Measurements from ENCODE around the gene APOBEC3C. TPM values are rescaled to one million over a fixed set of nuclear protein-coding genes. Genes with fewer than 3 reads are reported as not detected.
"Not testable (repeated sequence)": the region's sequence is repeated elsewhere in the genome, so short reads cannot be mapped to it uniquely, and the experiment has no call there.

Gene APOBEC3C
- total RNA-seq, 3 donors from 2014 or later (not counting 1 experiment from before 2014, with no cell fraction given) = 144 to 168 (median 155) TPM

GRCh38 chr22:39039306-39040126 is 25.5 kb downstream of the APOBEC3C start:
- Histone ChIP-seq H3K27ac (ENCODE audit: low read length) (peak overlapping the region; percentile 89), H3K4me3 (ENCODE audit: low read length) (peak overlapping the region; percentile 76), H3K27me3 (ENCODE audit: control insufficient read depth, insufficient read depth, low read length) (no peaks in the 10 kb centered on the region), H3K36me3 (ENCODE audit: control insufficient read depth, insufficient read depth, low read length) (no peaks in the 10 kb centered on the region), H3K9me3 (ENCODE audit: control insufficient read depth, insufficient read depth, low read length) (no peaks in the 10 kb centered on the region), H3K4me1 (ENCODE audit: control insufficient read depth, insufficient read depth, low read length) (peaks cover 22% of the 10 kb centered on the region)
- ATAC-seq (no peak), DNase-seq (no peak)
- no peaks in the 10 kb centered on the region for H3K9me3 Mint-ChIP-seq
- WGBS (ENCODE audit: insufficient coverage) = 94% methylated on average over 19 of the region's 19 CpGs
- TF ChIP-seq CTCF (IDR thresholded peaks at IDR 0.05) = no peak
- peaks cover 16 to 37% of the 10 kb centered on the region in 2 donors for H3K4me1 Mint-ChIP-seq
- H3K27me3 Mint-ChIP-seq (ENCODE audit: low read depth in 2 of 2) = no peaks in the 10 kb centered on the region
- intact Hi-C loops (cut with micrococcal nuclease) = no loop called here
- H3K36me3 Mint-ChIP-seq = no peaks in the 10 kb centered on the region
- peak overlapping the region; percentile 90 to 93 for H3K27ac Mint-ChIP-seq
- H3K4me3 Mint-ChIP-seq = peak overlapping the region; percentile 91

- H3K36me3 ChIP-seq (ENCODE audit: control insufficient read depth, insufficient read depth, low read length); ATAC-seq; intact Hi-C loops (cut with micrococcal nuclease); H3K36me3 Mint-ChIP-seq; H3K27me3 ChIP-seq (ENCODE audit: control insufficient read depth, insufficient read depth, low read length); H3K9me3 Mint-ChIP-seq; H3K27me3 Mint-ChIP-seq (ENCODE audit: low read depth in 2 of 2); H3K9me3 ChIP-seq (ENCODE audit: control insufficient read depth, insufficient read depth, low read length): not testable (repeated sequence)
- DNase-seq = peak in 1 of 2 donors; percentile 23
- peak overlapping the region; percentile 90 to 93 for H3K27ac Mint-ChIP-seq
- H3K4me3 Mint-ChIP-seq = peak overlapping the region; percentile 91
- H3K4me1 ChIP-seq (ENCODE audit: control insufficient read depth, insufficient read depth, low read length) = peaks cover 24% of the 10 kb centered on the region
- peak overlapping the region; percentile 76 for H3K4me3 ChIP-seq (ENCODE audit: low read length)
- H3K27ac ChIP-seq (ENCODE audit: low read length) = peak overlapping the region; percentile 89
- WGBS (ENCODE audit: insufficient coverage) = 83% methylated on average over 2 of the region's 14 CpGs
- peaks cover 16 to 43% of the 10 kb centered on the region in 2 donors for H3K4me1 Mint-ChIP-seq
Observed at GRCh38 chr22:39040155-39040537, 26.1 kb downstream of the APOBEC3C start.

GRCh38 chr22:39040538-39041296 is 26.7 kb downstream of the APOBEC3C start, which contains the start of gene APOBEC3F:
APOBEC3F (plus strand) TSS chr22:39040864; CDS start chr22:39040961, 97 bp downstream.
- peaks cover 17 to 48% of the 10 kb centered on the region in 2 donors for H3K4me1 Mint-ChIP-seq
- peak; percentile 91 to 98 (median 95) for ATAC-seq
- H3K27me3 Mint-ChIP-seq (ENCODE audit: low read depth in 2 of 2) = not testable (repeated sequence)

GRCh38 chr22:39041908-39042307 is 27.9 kb downstream of the APOBEC3C start:
- H3K27ac Mint-ChIP-seq = peak overlapping the region; percentile 90 to 93
- no peaks in the 10 kb centered on the region for H3K36me3 Mint-ChIP-seq
- peak overlapping the region; percentile 76 for H3K4me3 ChIP-seq (ENCODE audit: low read length)
- 88% methylated on average over 7 of the region's 7 CpGs for WGBS (ENCODE audit: insufficient coverage)
- H3K4me3 Mint-ChIP-seq = peak overlapping the region; percentile 91
- peaks cover 27% of the 10 kb centered on the region for H3K4me1 ChIP-seq (ENCODE audit: control insufficient read depth, insufficient read depth, low read length)
- no peaks in the 10 kb centered on the region for H3K27me3 Mint-ChIP-seq (ENCODE audit: low read depth in 2 of 2)
- H3K4me1 Mint-ChIP-seq = peaks cover 29 to 60% of the 10 kb centered on the region in 2 donors
- H3K27ac ChIP-seq (ENCODE audit: low read length) = peak overlapping the region; percentile 89
- no peaks in the 10 kb centered on the region for H3K27me3 ChIP-seq (ENCODE audit: control insufficient read depth, insufficient read depth, low read length)
- H3K9me3 ChIP-seq (ENCODE audit: control insufficient read depth, insufficient read depth, low read length) = no peaks in the 10 kb centered on the region
- intact Hi-C loops (cut with micrococcal nuclease) = no loop called here
- H3K9me3 Mint-ChIP-seq = no peaks in the 10 kb centered on the region
- TF ChIP-seq CTCF (IDR thresholded peaks at IDR 0.05) = no peak
- peaks cover 8% of the 10 kb centered on the region for H3K36me3 ChIP-seq (ENCODE audit: control insufficient read depth, insufficient read depth, low read length)
- ATAC-seq = no peak
- DNase-seq = no peak

More at GRCh38 chr22:39040538-39041296, 26.7 kb downstream of the APOBEC3C start, which contains the start of gene APOBEC3F:
- intact Hi-C loops (cut with micrococcal nuclease); H3K9me3 Mint-ChIP-seq; H3K27me3 ChIP-seq (ENCODE audit: control insufficient read depth, insufficient read depth, low read length); H3K36me3 Mint-ChIP-seq; H3K9me3 ChIP-seq (ENCODE audit: control insufficient read depth, insufficient read depth, low read length); H3K36me3 ChIP-seq (ENCODE audit: control insufficient read depth, insufficient read depth, low read length): not testable (repeated sequence)
- H3K4me3 ChIP-seq (ENCODE audit: low read length) = peak within 1 kb of the TSS; percentile 76
- peak within 1 kb of the TSS; percentile 90 to 93 for H3K27ac Mint-ChIP-seq
- peak within 1 kb of the TSS; percentile 89 for H3K27ac ChIP-seq (ENCODE audit: low read length)
- peak; percentile 61 to 74 for DNase-seq
- H3K4me1 ChIP-seq (ENCODE audit: control insufficient read depth, insufficient read depth, low read length) = peaks cover 27% of the 10 kb centered on the region
- H3K4me3 Mint-ChIP-seq = peak within 1 kb of the TSS; percentile 91
- whole genome bisulfite sequencing (ENCODE audit: insufficient coverage) = 3% methylated on average over 13 of the region's 21 CpGs

GRCh38 chr22:39043063-39043462 is 29.0 kb downstream of the APOBEC3C start:
- ATAC-seq; H3K36me3 Mint-ChIP-seq; H3K36me3 ChIP-seq (ENCODE audit: control insufficient read depth, insufficient read depth, low read length); H3K27me3 ChIP-seq (ENCODE audit: control insufficient read depth, insufficient read depth, low read length); DNase-seq; H3K4me3 ChIP-seq (ENCODE audit: low read length); H3K4me3 Mint-ChIP-seq; H3K9me3 ChIP-seq (ENCODE audit: control insufficient read depth, insufficient read depth, low read length); H3K27me3 Mint-ChIP-seq (ENCODE audit: low read depth in 2 of 2); H3K9me3 Mint-ChIP-seq; H3K27ac ChIP-seq (ENCODE audit: low read length); intact Hi-C loops (cut with micrococcal nuclease): not testable (repeated sequence)
- H3K4me1 Mint-ChIP-seq = peaks cover 29 to 65% of the 10 kb centered on the region in 2 donors
- WGBS (ENCODE audit: insufficient coverage) = 99% methylated on average over 12 of the region's 18 CpGs
- peaks cover 27% of the 10 kb centered on the region for H3K4me1 ChIP-seq (ENCODE audit: control insufficient read depth, insufficient read depth, low read length)
- H3K27ac Mint-ChIP-seq = peak overlapping the region in 1 of 2 donors; percentile 90

GRCh38 chr22:39045136-39045535 is 31.1 kb downstream of the APOBEC3C start:
- H3K4me3 ChIP-seq (ENCODE audit: low read length); H3K27me3 ChIP-seq (ENCODE audit: control insufficient read depth, insufficient read depth, low read length); H3K36me3 ChIP-seq (ENCODE audit: control insufficient read depth, insufficient read depth, low read length); intact Hi-C loops (cut with micrococcal nuclease); H3K36me3 Mint-ChIP-seq; H3K9me3 Mint-ChIP-seq; DNase-seq; H3K9me3 ChIP-seq (ENCODE audit: control insufficient read depth, insufficient read depth, low read length); H3K27ac ChIP-seq (ENCODE audit: low read length); H3K27me3 Mint-ChIP-seq (ENCODE audit: low read depth in 2 of 2); H3K4me3 Mint-ChIP-seq; ATAC-seq: not testable (repeated sequence)
- WGBS (ENCODE audit: insufficient coverage) = 92% methylated on average over 14 of the region's 14 CpGs
- Mint-ChIP-seq H3K27ac (peak overlapping the region; percentile 64 to 65), H3K4me1 (peaks cover 23 to 49% of the 10 kb centered on the region in 2 donors)
- H3K4me1 ChIP-seq (ENCODE audit: control insufficient read depth, insufficient read depth, low read length) = peaks cover 20% of the 10 kb centered on the region

All from natural killer cell (primary cell).